Skeletal muscle tissue (tissue), 4 donors: Measurements from ENCODE around the gene HTR3C. TPM values are rescaled to one million over a fixed set of nuclear protein-coding genes. Genes with fewer than 3 reads are reported as not detected.
"Not testable (repeated sequence)": the region's sequence is repeated elsewhere in the genome, so short reads cannot be mapped to it uniquely, and the experiment has no call there.

Experiments
- H3K27ac ChIP-seq: one replicate; pipeline ENCODE4 v1.7.0; 2013; ENCODE audit warnings: mild to moderate bottlenecking, low read depth, low read length, inconsistent platforms
- H3K27me3 ChIP-seq, 3 donors: one replicate each; pipeline ENCODE4 v1.7.0; 2013; ENCODE audit warnings: low read length in 3 of 3; ENCODE audit not compliant: control insufficient read depth in 3 of 3, insufficient read depth in 3 of 3
- H3K36me3 ChIP-seq, 3 donors: one replicate each; pipeline ENCODE4 v1.7.0; 2013; ENCODE audit warnings: low read length in 3 of 3; ENCODE audit not compliant: control insufficient read depth in 3 of 3, insufficient read depth in 3 of 3
- H3K4me1 ChIP-seq, 3 donors: one replicate each; pipeline ENCODE4 v1.7.0; 2013; ENCODE audit warnings: low read length in 3 of 3, mild to moderate bottlenecking in 3 of 3; ENCODE audit not compliant: control insufficient read depth in 3 of 3, insufficient read depth in 3 of 3
- H3K4me3 ChIP-seq, 3 donors: one replicate each; pipeline ENCODE4 v1.7.0; 2013; ENCODE audit warnings: low read length in 3 of 3
- H3K9ac ChIP-seq, 3 donors: one replicate each; pipeline ENCODE4 v1.7.0; 2013; ENCODE audit warnings: low read length in 3 of 3, mild to moderate bottlenecking in 3 of 3, moderate library complexity in 2 of 3, low read depth in 1 of 3
- H3K9me3 ChIP-seq, 3 donors: one replicate each; pipeline ENCODE4 v1.7.0; 2013; ENCODE audit warnings: low read length in 3 of 3; ENCODE audit not compliant: control insufficient read depth in 3 of 3
- total RNA-seq: library from RNA; depleted of rRNA; stranded (reverse); fragments of >200 nt; gene quantifications from one replicate; pipeline ENCODE4 v1.2.3, GENCODE V29; 2014
- donor health status: Osteomylitis.

Gene HTR3C
- total RNA-seq: not detected

GRCh38 chr3:184052767-184053166 lies at the start of gene HTR3C:
Gene HTR3C, plus strand, starts transcription at chr3:184053047. Its CDS starts 34 bp downstream, at chr3:184053081.
- Histone ChIP-seq H3K9me3 (no peaks in the 10 kb centered on the region), H3K4me3 (no peak within 1 kb of the TSS), H3K9ac (no peak within 1 kb of the TSS), H3K27me3 (peaks cover 0 to 3% (median 0%) of the 10 kb centered on the region in 3 donors), H3K36me3 (no peaks in the 10 kb centered on the region), H3K27ac (no peak within 1 kb of the TSS), H3K4me1 (no peaks in the 10 kb centered on the region)

- Histone ChIP-seq H3K27me3 (no peaks in the 10 kb centered on the region), H3K9ac (peak overlapping the region in 1 of 3 donors; percentile 54), H3K27ac (peak overlapping the region; percentile 46), H3K9me3 (no peaks in the 10 kb centered on the region), H3K4me1 (peaks cover 27 to 59% (median 56%) of the 10 kb centered on the region in 3 donors), H3K36me3 (peaks cover 0 to 2% (median under 1%) of the 10 kb centered on the region in 3 donors), H3K4me3 (no peak overlapping the region)
Observed at GRCh38 chr3:184003187-184003967, 49.5 kb upstream of the HTR3C start.

GRCh38 chr3:184004476-184004875 lies 48.4 kb upstream of the HTR3C start:
- H3K4me3 ChIP-seq: no peak overlapping the region
- no peaks in the 10 kb centered on the region for H3K27me3 ChIP-seq
- H3K9ac ChIP-seq: peak overlapping the region in 2 of 3 donors; percentile 17 to 42
- H3K9me3 ChIP-seq: no peaks in the 10 kb centered on the region
- H3K4me1 ChIP-seq: peaks cover 27 to 59% (median 56%) of the 10 kb centered on the region in 3 donors
- H3K36me3 ChIP-seq: peaks cover 0 to 6% (median 5%) of the 10 kb centered on the region in 3 donors
- H3K27ac ChIP-seq: peak overlapping the region; percentile 46

- H3K4me1 ChIP-seq: peaks cover 27 to 59% (median 56%) of the 10 kb centered on the region in 3 donors
- H3K9ac ChIP-seq: peak overlapping the region; percentile 34 to 54 (median 52)
- peaks cover 0 to 11% (median 6%) of the 10 kb centered on the region in 3 donors for H3K36me3 ChIP-seq
- H3K27ac ChIP-seq: peak overlapping the region; percentile 80
- H3K27me3 ChIP-seq: no peaks in the 10 kb centered on the region
- H3K4me3 ChIP-seq: peak overlapping the region in 2 of 3 donors; percentile 6 to 33
- H3K9me3 ChIP-seq: no peaks in the 10 kb centered on the region
Observed at GRCh38 chr3:184005941-184006507, 46.8 kb upstream of the HTR3C start.

- Histone ChIP-seq H3K4me1 (peaks cover 27 to 49% (median 47%) of the 10 kb centered on the region in 3 donors), H3K36me3 (peaks cover 7 to 15% (median 9%) of the 10 kb centered on the region in 3 donors), H3K27ac (peak overlapping the region; percentile 80)
- not testable (repeated sequence) for H3K9ac ChIP-seq, H3K27me3 ChIP-seq, H3K4me3 ChIP-seq, H3K9me3 ChIP-seq
Observed at GRCh38 chr3:184007143-184007813, 45.6 kb upstream of the HTR3C start.

GRCh38 chr3:184008161-184008560 lies 44.7 kb upstream of the HTR3C start:
- Histone ChIP-seq H3K4me1 (peaks cover 26 to 45% (median 42%) of the 10 kb centered on the region in 3 donors), H3K9ac (no peak overlapping the region), H3K27ac (no peak overlapping the region), H3K9me3 (no peaks in the 10 kb centered on the region), H3K27me3 (no peaks in the 10 kb centered on the region), H3K36me3 (peaks cover 9 to 21% (median 12%) of the 10 kb centered on the region in 3 donors), H3K4me3 (no peak overlapping the region)

GRCh38 chr3:184011230-184011876 lies 41.5 kb upstream of the HTR3C start:
- Histone ChIP-seq H3K27ac (no peak overlapping the region), H3K27me3 (no peaks in the 10 kb centered on the region), H3K9ac (no peak overlapping the region), H3K36me3 (peaks cover 14 to 27% (median 17%) of the 10 kb centered on the region in 3 donors), H3K4me3 (no peak overlapping the region), H3K4me1 (peaks cover under 1 to 23% (median 20%) of the 10 kb centered on the region in 3 donors), H3K9me3 (no peaks in the 10 kb centered on the region)

GRCh38 chr3:184011937-184012889 lies 40.6 kb upstream of the HTR3C start:
- Histone ChIP-seq H3K9me3 (no peaks in the 10 kb centered on the region), H3K36me3 (peaks cover 14 to 27% (median 17%) of the 10 kb centered on the region in 3 donors), H3K27me3 (no peaks in the 10 kb centered on the region), H3K4me3 (no peak overlapping the region), H3K27ac (no peak overlapping the region), H3K9ac (no peak overlapping the region), H3K4me1 (peaks cover 9 to 30% (median 27%) of the 10 kb centered on the region in 3 donors)
